ENCODE data around the gene FRMD6.
"Not testable (repeated sequence)": the region's sequence is repeated elsewhere in the genome, so short reads cannot be mapped to it uniquely, and the experiment has no call there.

Gene FRMD6

DNA sequence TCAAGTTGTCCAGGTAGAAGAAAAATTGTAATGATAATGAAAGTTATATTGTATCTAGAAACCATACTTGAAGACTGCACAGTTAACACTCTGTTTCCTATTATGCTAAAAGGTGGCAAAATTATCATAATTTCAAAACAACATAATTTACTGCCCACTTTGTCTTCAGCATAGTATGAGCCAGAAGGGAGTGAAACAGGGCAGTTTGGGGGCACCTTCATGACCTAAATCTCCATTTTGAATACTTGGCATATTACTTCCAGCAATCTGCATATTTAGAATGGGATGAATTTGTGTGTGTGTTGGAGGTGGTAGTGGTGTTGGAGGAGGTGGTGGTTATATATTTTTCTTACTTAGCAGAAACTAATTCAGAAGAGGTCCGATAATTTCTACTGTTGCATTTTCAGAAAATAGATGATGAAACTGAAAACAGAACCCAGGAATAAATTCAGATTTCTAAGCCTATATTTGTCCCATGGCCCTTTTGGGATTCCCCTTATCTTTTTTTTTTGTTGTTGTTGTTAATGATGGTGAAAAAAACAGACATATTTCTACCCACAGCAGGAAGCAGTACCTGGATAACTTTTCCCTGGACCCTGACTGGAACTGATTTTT lies 26.6 kb upstream of the FRMD6 start:
- H3K27me3 ChIP-seq (ENCODE audit: insufficient read depth, low read depth, severe bottlenecking): no peaks in the 10 kb centered on the region
- DNase-seq: no peak
- H3K4me3 ChIP-seq (ENCODE audit: low read depth, low read length): no peak overlapping the region
- no peaks in the 10 kb centered on the region for H3K36me3 ChIP-seq
- TF ChIP-seq, protein P1, sequence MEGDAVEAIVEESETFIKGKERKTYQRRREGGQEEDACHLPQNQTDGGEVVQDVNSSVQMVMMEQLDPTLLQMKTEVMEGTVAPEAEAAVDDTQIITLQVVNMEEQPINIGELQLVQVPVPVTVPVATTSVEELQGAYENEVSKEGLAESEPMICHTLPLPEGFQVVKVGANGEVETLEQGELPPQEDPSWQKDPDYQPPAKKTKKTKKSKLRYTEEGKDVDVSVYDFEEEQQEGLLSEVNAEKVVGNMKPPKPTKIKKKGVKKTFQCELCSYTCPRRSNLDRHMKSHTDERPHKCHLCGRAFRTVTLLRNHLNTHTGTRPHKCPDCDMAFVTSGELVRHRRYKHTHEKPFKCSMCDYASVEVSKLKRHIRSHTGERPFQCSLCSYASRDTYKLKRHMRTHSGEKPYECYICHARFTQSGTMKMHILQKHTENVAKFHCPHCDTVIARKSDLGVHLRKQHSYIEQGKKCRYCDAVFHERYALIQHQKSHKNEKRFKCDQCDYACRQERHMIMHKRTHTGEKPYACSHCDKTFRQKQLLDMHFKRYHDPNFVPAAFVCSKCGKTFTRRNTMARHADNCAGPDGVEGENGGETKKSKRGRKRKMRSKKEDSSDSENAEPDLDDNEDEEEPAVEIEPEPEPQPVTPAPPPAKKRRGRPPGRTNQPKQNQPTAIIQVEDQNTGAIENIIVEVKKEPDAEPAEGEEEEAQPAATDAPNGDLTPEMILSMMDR (IDR thresholded peaks at IDR 0.05; ENCODE audit: low read depth, low read length): no peak
- no peak overlapping the region for H3K27ac ChIP-seq
- no peaks in the 10 kb centered on the region for H3K9me3 ChIP-seq (ENCODE audit: severe bottlenecking)

DNA sequence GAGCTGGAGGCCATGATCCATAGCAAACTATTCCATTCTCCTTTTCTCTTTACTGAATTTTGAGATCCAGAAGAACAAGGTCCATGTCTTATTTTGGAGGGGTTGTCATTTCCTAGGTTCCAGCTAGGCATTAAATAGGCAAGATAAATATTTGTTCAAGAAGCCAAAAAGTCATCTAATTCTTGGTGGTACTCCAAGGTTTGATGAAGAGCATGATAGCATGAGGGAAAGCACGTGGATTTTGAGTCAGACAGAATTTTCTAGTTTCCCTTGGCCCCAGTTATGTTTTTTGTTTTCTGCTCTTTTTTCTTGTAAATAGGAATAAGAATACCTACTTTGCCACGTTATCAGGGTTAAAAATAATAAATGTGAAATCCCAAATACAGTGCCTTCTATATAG lies 25.5 kb upstream of the FRMD6 start:
- Histone ChIP-seq H3K27me3 (ENCODE audit: insufficient read depth, low read depth, severe bottlenecking) (no peaks in the 10 kb centered on the region), H3K9me3 (ENCODE audit: severe bottlenecking) (no peaks in the 10 kb centered on the region), H3K36me3 (no peaks in the 10 kb centered on the region), H3K4me3 (ENCODE audit: low read depth, low read length) (no peak overlapping the region), H3K27ac (no peak overlapping the region)
- TF ChIP-seq, protein P1 (IDR thresholded peaks at IDR 0.05; ENCODE audit: low read depth, low read length): no peak
- DNase-seq: no peak

DNA sequence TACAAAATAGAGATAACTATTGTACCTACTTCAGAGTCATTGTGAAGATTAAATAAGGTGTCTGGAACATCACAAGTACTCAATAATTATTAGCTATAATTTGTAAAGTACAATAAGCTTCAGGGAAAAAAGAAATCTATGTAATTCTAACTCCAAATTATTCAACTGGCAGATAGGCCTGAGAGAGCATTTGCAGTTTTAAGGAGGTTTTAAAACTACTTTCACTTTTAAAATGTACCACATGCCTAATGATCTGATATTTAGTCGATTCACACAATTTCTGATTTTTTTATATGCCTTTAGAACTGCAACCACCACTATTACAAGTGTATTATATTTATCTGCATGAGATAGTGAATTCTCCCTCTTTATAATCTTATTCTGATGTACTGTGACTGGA lies 24.9 kb upstream of the FRMD6 start:
- no peak for DNase-seq
- Histone ChIP-seq H3K9me3 (ENCODE audit: severe bottlenecking) (no peaks in the 10 kb centered on the region), H3K36me3 (no peaks in the 10 kb centered on the region), H3K4me3 (ENCODE audit: low read depth, low read length) (no peak overlapping the region), H3K27me3 (ENCODE audit: insufficient read depth, low read depth, severe bottlenecking) (no peaks in the 10 kb centered on the region), H3K27ac (no peak overlapping the region)
- TF ChIP-seq, protein P1 (IDR thresholded peaks at IDR 0.05; ENCODE audit: low read depth, low read length): no peak

DNA sequence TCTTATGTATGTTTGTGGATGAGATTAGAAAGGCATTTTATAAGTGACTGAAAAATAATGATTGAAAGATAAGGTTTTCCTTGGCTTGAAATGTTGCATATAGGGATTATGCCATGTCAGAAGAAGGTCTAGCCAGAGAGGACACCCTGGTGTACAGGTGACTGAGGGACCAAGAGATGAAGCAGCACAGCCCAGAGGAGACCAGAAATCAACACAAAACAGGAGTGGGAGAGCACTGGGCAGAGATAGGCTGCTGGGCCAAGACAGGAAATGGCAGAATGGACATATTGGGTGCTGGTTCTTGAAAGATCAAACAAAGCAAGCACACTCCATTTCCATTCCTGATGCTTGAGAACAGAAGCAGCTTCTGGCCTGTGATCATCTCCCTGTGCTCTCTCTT lies 24.4 kb upstream of the FRMD6 start:
- Histone ChIP-seq H3K4me3 (ENCODE audit: low read depth, low read length) (no peak overlapping the region), H3K27me3 (ENCODE audit: insufficient read depth, low read depth, severe bottlenecking) (no peaks in the 10 kb centered on the region), H3K27ac (no peak overlapping the region), H3K36me3 (no peaks in the 10 kb centered on the region), H3K9me3 (ENCODE audit: severe bottlenecking) (no peaks in the 10 kb centered on the region)
- TF ChIP-seq, protein P1 (IDR thresholded peaks at IDR 0.05; ENCODE audit: low read depth, low read length): no peak
- no peak for DNase-seq

DNA sequence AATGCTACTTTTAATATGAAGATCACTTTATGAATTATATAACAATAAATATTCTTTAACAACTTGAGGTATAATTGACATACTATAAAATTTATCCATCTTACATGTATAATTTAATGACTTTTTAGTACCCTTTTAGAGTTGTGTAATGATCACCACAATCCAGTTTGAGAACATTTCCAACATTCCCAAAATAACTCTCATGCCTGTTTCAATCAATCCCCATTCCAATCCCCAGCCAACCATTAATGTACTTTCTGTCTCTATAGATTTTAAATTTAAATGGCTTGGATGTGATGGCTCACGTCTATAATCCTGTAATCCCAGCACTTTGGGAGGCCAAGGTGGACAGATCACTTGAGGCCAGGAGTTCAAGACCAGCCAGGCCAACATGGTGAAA lies 23.5 kb upstream of the FRMD6 start:
- Histone ChIP-seq H3K27ac (no peak overlapping the region), H3K9me3 (ENCODE audit: severe bottlenecking) (no peaks in the 10 kb centered on the region), H3K36me3 (no peaks in the 10 kb centered on the region), H3K4me3 (ENCODE audit: low read depth, low read length) (no peak overlapping the region), H3K27me3 (ENCODE audit: insufficient read depth, low read depth, severe bottlenecking) (no peaks in the 10 kb centered on the region)
- DNase-seq: no peak
- TF ChIP-seq, protein P1 (IDR thresholded peaks at IDR 0.05; ENCODE audit: low read depth, low read length): no peak

DNA sequence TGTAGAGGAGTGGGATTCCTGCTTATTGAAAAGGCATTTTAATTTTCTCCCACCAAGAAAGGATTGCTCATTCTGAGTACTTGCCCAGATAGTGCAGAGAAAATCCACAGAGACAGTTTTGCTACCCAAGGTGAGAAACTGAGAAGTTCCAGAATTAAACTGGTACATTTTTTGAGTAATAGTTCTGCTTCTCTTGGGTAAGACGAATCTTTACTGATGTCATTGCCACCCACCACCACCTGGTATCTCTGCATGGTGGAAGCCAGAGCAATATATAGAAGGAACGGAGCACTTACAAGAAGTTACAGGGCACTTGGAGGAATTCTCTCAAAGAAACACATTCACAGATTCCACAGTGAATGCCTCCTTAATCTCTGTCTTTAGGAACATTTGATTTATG lies 20.7 kb upstream of the FRMD6 start:
- no peak for DNase-seq
- Histone ChIP-seq H3K9me3 (ENCODE audit: severe bottlenecking) (no peaks in the 10 kb centered on the region), H3K4me3 (ENCODE audit: low read depth, low read length) (no peak overlapping the region), H3K36me3 (no peaks in the 10 kb centered on the region), H3K27ac (no peak overlapping the region), H3K27me3 (ENCODE audit: insufficient read depth, low read depth, severe bottlenecking) (no peaks in the 10 kb centered on the region)
- TF ChIP-seq, protein P1 (IDR thresholded peaks at IDR 0.05; ENCODE audit: low read depth, low read length): no peak

DNA sequence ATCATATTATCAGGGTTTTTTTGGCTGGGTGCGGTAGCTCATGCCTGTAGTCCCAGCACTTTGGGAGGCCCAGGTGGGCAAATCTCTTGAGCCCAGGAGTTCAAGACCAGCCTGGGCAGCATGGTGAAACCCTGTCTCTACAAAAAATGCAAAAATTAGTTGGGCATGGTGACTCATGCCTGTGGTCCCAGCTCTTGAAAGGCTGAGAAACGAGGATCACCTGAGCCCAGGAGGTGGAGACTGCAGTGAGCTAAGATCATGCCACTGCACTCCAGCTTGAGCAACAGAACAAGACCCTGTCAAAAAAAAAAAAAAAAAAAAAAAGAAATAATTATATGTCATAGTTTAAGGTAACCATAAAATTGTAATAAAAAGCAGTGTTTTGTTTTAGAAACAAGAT lies 18.4 kb upstream of the FRMD6 start:
- not testable (repeated sequence) for H3K36me3 ChIP-seq, H3K27ac ChIP-seq, DNase-seq

More for the DNA sequence above, 18.4 kb upstream of the FRMD6 start:
- not testable (repeated sequence) for H3K27me3 ChIP-seq (ENCODE audit: insufficient read depth, low read depth, severe bottlenecking); H3K9me3 ChIP-seq (ENCODE audit: severe bottlenecking); H3K4me3 ChIP-seq (ENCODE audit: low read depth, low read length)
